ENCODE data around the gene VSTM4.

VSTM4 gene

GRCh38 chr10:49090696-49091380, 24.5 kb downstream of the VSTM4 start:
- no peak for DNase-seq

GRCh38 chr10:49090189-49090575, 25.1 kb downstream of the VSTM4 start:
- no peak for DNase-seq

- DNase-seq, result no peak
These were observed 25.6 kb downstream of the VSTM4 start for GRCh38 chr10:49089557-49090188.

- no peak for DNase-seq
These were observed 26.2 kb downstream of the VSTM4 start for GRCh38 chr10:49089152-49089551.

- DNase-seq, result no peak
These were observed 28.4 kb downstream of the VSTM4 start for GRCh38 chr10:49086889-49087288.

GRCh38 chr10:49083261-49083660, 32.1 kb downstream of the VSTM4 start:
- no peak for DNase-seq

- peak; percentile 56 for DNase-seq
These were observed 32.6 kb downstream of the VSTM4 start for GRCh38 chr10:49082766-49083165.

- DNase-seq, result peak; percentile 61
These were observed 33.6 kb downstream of the VSTM4 start for GRCh38 chr10:49081547-49082275.

GRCh38 chr10:49080965-49081364, 34.4 kb downstream of the VSTM4 start:
- DNase-seq, result no peak

GRCh38 chr10:49080071-49080470, 35.3 kb downstream of the VSTM4 start:
- no peak for DNase-seq

GRCh38 chr10:49079499-49079898, 35.8 kb downstream of the VSTM4 start:
- DNase-seq, result no peak

- DNase-seq, result no peak
These were observed 36.2 kb downstream of the VSTM4 start for GRCh38 chr10:49079072-49079471.

- DNase-seq, result no peak
These were observed 36.9 kb downstream of the VSTM4 start for GRCh38 chr10:49078433-49078832.

GRCh38 chr10:49076741-49077521, 38.4 kb downstream of the VSTM4 start:
- DNase-seq, result no peak

- no peak for DNase-seq
These were observed 39.0 kb downstream of the VSTM4 start for GRCh38 chr10:49076319-49076718.

GRCh38 chr10:49075743-49076142, 39.6 kb downstream of the VSTM4 start:
- no peak for DNase-seq

GRCh38 chr10:49074836-49075682, 40.3 kb downstream of the VSTM4 start:
- DNase-seq, result no peak

GRCh38 chr10:49072166-49072885, 43.0 kb downstream of the VSTM4 start:
- DNase-seq, result no peak

- no peak for DNase-seq
These were observed 44.1 kb downstream of the VSTM4 start for GRCh38 chr10:49071160-49071761.

- no peak for DNase-seq
These were observed 44.6 kb downstream of the VSTM4 start for GRCh38 chr10:49070701-49071100.

- no peak for DNase-seq
These were observed 46.6 kb downstream of the VSTM4 start for GRCh38 chr10:49068672-49069217.

All from left hindlimb (tissue), 1 donor.